ENCODE results near the gene METTL1. TPM values are rescaled to one million over a fixed set of nuclear protein-coding genes. Genes with fewer than 3 reads are reported as not detected.

METTL1 gene
- total RNA-seq, 1 donor from 2014 or later = 5.8 TPM

DNA sequence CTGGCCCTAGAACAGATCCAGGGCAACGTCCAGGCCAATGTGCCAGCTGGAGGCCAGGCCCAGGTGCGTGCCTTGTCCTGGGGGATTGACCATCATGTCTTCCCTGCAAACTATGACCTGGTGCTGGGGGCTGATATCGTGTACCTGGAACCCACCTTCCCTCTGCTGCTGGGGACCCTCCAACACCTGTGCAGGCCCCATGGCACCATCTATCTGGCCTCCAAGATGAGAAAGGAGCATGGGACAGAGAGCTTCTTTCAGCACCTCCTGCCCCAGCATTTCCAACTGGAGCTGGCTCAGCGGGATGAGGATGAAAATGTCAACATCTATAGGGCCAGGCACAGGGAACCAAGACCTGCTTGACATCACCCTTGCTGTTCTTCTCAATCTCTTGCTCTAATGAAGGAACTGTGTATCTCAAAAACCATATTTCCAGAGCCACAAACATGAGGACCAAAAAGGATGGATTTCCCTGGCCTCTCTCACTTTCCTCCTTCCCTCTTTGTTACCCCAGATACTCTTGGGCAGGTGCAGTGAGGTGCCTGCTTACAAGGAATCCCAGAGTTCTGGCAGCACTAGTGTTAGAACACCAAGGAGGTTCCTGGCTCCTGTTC is 8.5 kb upstream of the METTL1 start:
- FAIRE-seq (no peak), DNase-seq (ENCODE audit: low read depth) (no peak)
- peaks cover 1% of the 10 kb centered on the region for H3K36me3 ChIP-seq (ENCODE audit: control insufficient read depth, insufficient read depth, low read length)
- TF ChIP-seq, protein P1, sequence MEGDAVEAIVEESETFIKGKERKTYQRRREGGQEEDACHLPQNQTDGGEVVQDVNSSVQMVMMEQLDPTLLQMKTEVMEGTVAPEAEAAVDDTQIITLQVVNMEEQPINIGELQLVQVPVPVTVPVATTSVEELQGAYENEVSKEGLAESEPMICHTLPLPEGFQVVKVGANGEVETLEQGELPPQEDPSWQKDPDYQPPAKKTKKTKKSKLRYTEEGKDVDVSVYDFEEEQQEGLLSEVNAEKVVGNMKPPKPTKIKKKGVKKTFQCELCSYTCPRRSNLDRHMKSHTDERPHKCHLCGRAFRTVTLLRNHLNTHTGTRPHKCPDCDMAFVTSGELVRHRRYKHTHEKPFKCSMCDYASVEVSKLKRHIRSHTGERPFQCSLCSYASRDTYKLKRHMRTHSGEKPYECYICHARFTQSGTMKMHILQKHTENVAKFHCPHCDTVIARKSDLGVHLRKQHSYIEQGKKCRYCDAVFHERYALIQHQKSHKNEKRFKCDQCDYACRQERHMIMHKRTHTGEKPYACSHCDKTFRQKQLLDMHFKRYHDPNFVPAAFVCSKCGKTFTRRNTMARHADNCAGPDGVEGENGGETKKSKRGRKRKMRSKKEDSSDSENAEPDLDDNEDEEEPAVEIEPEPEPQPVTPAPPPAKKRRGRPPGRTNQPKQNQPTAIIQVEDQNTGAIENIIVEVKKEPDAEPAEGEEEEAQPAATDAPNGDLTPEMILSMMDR (IDR thresholded peaks at IDR 0.05; ENCODE audit: insufficient read depth, low read length, severe bottlenecking) = no peak
- H3K4me3 ChIP-seq (ENCODE audit: low read depth, low read length) = no peak overlapping the region
- no peaks in the 10 kb centered on the region for H3K27me3 ChIP-seq (ENCODE audit: control insufficient read depth, insufficient read depth, low read length)

DNA sequence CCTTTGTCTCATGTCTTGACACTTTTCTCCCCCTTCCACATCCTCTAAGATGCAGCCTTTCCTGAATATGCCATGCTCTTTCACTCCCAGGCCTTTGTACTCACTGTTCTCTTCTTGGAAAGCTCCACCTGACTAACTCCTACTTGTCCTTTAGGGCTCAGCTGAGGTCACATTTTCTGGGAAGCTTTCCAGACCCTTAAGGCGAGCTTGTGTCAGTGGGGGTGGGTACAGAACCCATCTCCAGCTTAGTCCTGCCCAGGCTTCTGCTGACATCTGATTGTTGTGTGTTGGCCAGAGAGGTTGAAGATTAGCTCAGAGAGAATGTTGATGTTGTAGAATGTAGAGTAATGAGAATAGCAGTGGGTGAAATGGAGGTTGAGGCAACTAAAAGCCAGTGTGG is 7.8 kb upstream of the METTL1 start:
- Histone ChIP-seq H3K4me3 (ENCODE audit: low read depth, low read length) (no peak overlapping the region), H3K36me3 (ENCODE audit: control insufficient read depth, insufficient read depth, low read length) (peaks cover 1% of the 10 kb centered on the region), H3K27me3 (ENCODE audit: control insufficient read depth, insufficient read depth, low read length) (no peaks in the 10 kb centered on the region)
- no peak for DNase-seq (ENCODE audit: low read depth)
- TF ChIP-seq, protein P1 (IDR thresholded peaks at IDR 0.05; ENCODE audit: insufficient read depth, low read length, severe bottlenecking) = no peak
- FAIRE-seq = no peak

DNA sequence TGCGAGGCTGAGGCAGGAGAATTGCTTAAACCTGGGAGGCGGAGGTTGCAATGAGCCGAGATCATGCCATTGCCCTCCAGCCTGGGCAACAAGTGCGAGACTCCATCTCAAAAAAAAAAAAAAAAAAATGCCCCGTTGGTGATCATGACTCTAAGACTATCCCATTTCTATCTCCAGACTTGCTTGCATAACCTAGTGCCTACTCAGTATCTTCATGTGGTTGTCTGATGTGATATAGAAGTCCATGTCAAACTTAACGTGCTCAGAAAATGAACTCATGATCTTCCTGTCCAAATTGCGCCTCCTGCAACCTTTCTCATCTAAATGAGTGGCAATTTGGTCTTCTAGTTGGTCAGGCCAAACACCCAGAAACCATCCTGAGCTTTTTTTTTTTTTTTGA is 6.0 kb upstream of the METTL1 start:
- TF ChIP-seq, protein P1 (IDR thresholded peaks at IDR 0.05; ENCODE audit: insufficient read depth, low read length, severe bottlenecking) = no peak
- FAIRE-seq = no peak
- no peaks in the 10 kb centered on the region for H3K36me3 ChIP-seq (ENCODE audit: control insufficient read depth, insufficient read depth, low read length)

DNA sequence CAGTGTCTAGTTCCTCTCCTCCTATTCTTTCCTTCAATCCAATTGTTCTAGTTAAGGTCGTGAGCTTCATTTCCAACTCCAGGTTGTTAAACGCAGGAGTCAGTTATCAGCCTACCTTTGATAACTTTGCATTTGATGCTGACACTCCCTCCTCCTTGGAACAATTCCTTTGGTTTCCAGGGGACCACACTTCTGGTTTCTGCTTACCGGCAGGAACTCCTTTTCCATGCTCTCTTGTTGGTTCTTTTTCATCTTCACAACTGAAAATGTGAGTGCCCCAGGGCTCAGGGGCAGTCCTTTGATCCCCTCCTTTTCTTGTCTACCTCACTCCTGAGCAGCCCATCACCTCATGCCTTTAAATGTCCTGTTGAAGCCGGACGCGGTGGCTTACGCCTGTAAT is 5.5 kb upstream of the METTL1 start:
- no peak for DNase-seq (ENCODE audit: low read depth)
- no peak for FAIRE-seq
- TF ChIP-seq, protein P1 (IDR thresholded peaks at IDR 0.05; ENCODE audit: insufficient read depth, low read length, severe bottlenecking) = no peak
- H3K36me3 ChIP-seq (ENCODE audit: control insufficient read depth, insufficient read depth, low read length) = no peaks in the 10 kb centered on the region
- no peak overlapping the region for H3K4me3 ChIP-seq (ENCODE audit: low read depth, low read length)
- H3K27me3 ChIP-seq (ENCODE audit: control insufficient read depth, insufficient read depth, low read length) = no peaks in the 10 kb centered on the region

More for the DNA sequence above, 6.0 kb upstream of the METTL1 start:
- Histone ChIP-seq H3K27me3 (ENCODE audit: control insufficient read depth, insufficient read depth, low read length) (no peaks in the 10 kb centered on the region), H3K4me3 (ENCODE audit: low read depth, low read length) (no peak overlapping the region)
- no peak for DNase-seq (ENCODE audit: low read depth)

DNA sequence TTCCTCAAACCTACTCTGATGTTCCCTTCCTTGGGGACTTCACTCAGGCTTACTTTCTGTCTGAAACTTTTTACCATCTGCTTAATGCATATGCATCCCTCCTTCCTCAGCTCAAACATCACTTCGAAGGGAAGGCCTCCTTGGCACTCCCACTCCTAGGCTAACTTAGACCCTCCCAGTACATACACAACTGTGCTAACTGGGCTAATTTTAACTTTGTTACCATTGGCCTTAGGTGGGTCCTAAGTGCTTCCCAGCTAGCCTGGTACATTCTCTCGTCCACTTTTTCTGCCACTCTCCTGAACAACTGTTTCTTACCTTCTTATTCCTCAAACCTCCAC is 4.3 kb upstream of the METTL1 start:
- no peaks in the 10 kb centered on the region for H3K27me3 ChIP-seq (ENCODE audit: control insufficient read depth, insufficient read depth, low read length)
- no peak overlapping the region for H3K4me3 ChIP-seq (ENCODE audit: low read depth, low read length)
- TF ChIP-seq, protein P1 (IDR thresholded peaks at IDR 0.05; ENCODE audit: insufficient read depth, low read length, severe bottlenecking) = no peak
- H3K36me3 ChIP-seq (ENCODE audit: control insufficient read depth, insufficient read depth, low read length) = no peaks in the 10 kb centered on the region
- DNase-seq (ENCODE audit: low read depth) (no peak), FAIRE-seq (no peak)

Data from bronchial epithelial cell (primary cell).